Left ventricle myocardium inferior (tissue), 1 donor: ENCODE data around the gene EEF2K. TPM values are rescaled to one million over a fixed set of nuclear protein-coding genes. Genes with fewer than 3 reads are reported as not detected.
"Not testable (repeated sequence)": the region's sequence is repeated elsewhere in the genome, so short reads cannot be mapped to it uniquely, and the experiment has no call there.

Experiments
- DNase-seq: peaks from one replicate; pipeline ENCODE4 v3.0.0-alpha.2; 2020
- H3K27ac ChIP-seq: fragments of 200-600 bp; replicated peaks from 2 replicates; pipeline ENCODE4 v1.8.0; 2021
- H3K27me3 ChIP-seq: fragments of 200-600 bp; 2 replicates; pipeline ENCODE4 v1.8.0; 2021; ENCODE audit warnings: low read depth
- H3K36me3 ChIP-seq: fragments of 200-600 bp; 2 replicates; pipeline ENCODE4 v1.8.0; 2021
- H3K4me1 ChIP-seq: fragments of 200-600 bp; 2 replicates; pipeline ENCODE4 v1.8.0; 2021
- H3K4me3 ChIP-seq: fragments of 200-600 bp; 2 replicates; pipeline ENCODE4 v1.8.0; 2021; ENCODE audit warnings: mild to moderate bottlenecking, moderate library complexity
- H3K9me3 ChIP-seq: fragments of 200-600 bp; replicated peaks from 2 replicates; pipeline ENCODE4 v1.8.0; 2021
- CTCF ChIP-seq: fragments of 200-600 bp; IDR thresholded peaks from 2 replicates; pipeline ENCODE4 v1.8.0; 2021; ENCODE audit warnings: antibody characterized with exemption, mild to moderate bottlenecking, borderline replicate concordance
- intact Hi-C: fragments of 100-400 bp; cut with micrococcal nuclease; formaldehyde crosslinking; loops from one replicate; pipeline ENCODE4 v1.11.0; 2022
- total RNA-seq: library from RNA; stranded (reverse); fragmentation: NEBNext Ultra II Directional; extraction: Animal tissue kit (Norgen Biotek cat#: 25700); gene quantifications from one replicate; pipeline ENCODE4 v1.2.1, GENCODE V29; 2021
- donor health status: DM: no; HTN: yes; CAD: no; lungs with severe emphysema.

EEF2K gene
- total RNA-seq, 1 donor from 2014 or later, result 22.1 TPM

- peaks cover 80% of the 10 kb centered on the region for H3K4me1 ChIP-seq
Observed at GRCh38 chr16:22214402-22214801, 8.3 kb downstream of the EEF2K start.

GRCh38 chr16:22214889-22215288 lies 8.8 kb downstream of the EEF2K start:
- H3K4me1 ChIP-seq, result peaks cover 80% of the 10 kb centered on the region

More at GRCh38 chr16:22214402-22214801, 8.3 kb downstream of the EEF2K start:
- Histone ChIP-seq H3K27ac (no peak overlapping the region), H3K27me3 (no peaks in the 10 kb centered on the region), H3K9me3 (peaks cover 4% of the 10 kb centered on the region), H3K4me3 (no peak overlapping the region), H3K36me3 (no peaks in the 10 kb centered on the region)
- TF ChIP-seq CTCF, result no peak
- no peak for DNase-seq
- intact Hi-C loops, result no loop called here

GRCh38 chr16:22216191-22216831 lies 10.2 kb downstream of the EEF2K start:
- peak overlapping the region; percentile 27 for H3K27ac ChIP-seq
- H3K4me1 ChIP-seq, result peaks cover 80% of the 10 kb centered on the region
- no peaks in the 10 kb centered on the region for H3K36me3 ChIP-seq
- H3K9me3 ChIP-seq, result no peaks in the 10 kb centered on the region
- intact Hi-C loops, result no loop called here
- no peak for TF ChIP-seq CTCF
- DNase-seq, result no peak
- no peak overlapping the region for H3K4me3 ChIP-seq
- H3K27me3 ChIP-seq, result no peaks in the 10 kb centered on the region

More at GRCh38 chr16:22214889-22215288, 8.8 kb downstream of the EEF2K start:
- peaks cover 4% of the 10 kb centered on the region for H3K9me3 ChIP-seq
- no peaks in the 10 kb centered on the region for H3K27me3 ChIP-seq
- no peak overlapping the region for H3K27ac ChIP-seq
- intact Hi-C loops, result no loop called here
- DNase-seq, result no peak
- no peaks in the 10 kb centered on the region for H3K36me3 ChIP-seq
- no peak for TF ChIP-seq CTCF
- no peak overlapping the region for H3K4me3 ChIP-seq

GRCh38 chr16:22216832-22217225 lies 10.8 kb downstream of the EEF2K start:
- Histone ChIP-seq H3K4me1 (peaks cover 80% of the 10 kb centered on the region), H3K27ac (peak overlapping the region; percentile 27)
- DNase-seq, H3K4me3 ChIP-seq, intact Hi-C loops, H3K27me3 ChIP-seq, H3K36me3 ChIP-seq, H3K9me3 ChIP-seq: not testable (repeated sequence)

- intact Hi-C loops, result no loop called here
- Histone ChIP-seq H3K27me3 (no peaks in the 10 kb centered on the region), H3K36me3 (no peaks in the 10 kb centered on the region), H3K9me3 (no peaks in the 10 kb centered on the region), H3K27ac (peak overlapping the region; percentile 78), H3K4me3 (no peak overlapping the region), H3K4me1 (peaks cover 67% of the 10 kb centered on the region)
- TF ChIP-seq CTCF, result no peak
- peak; percentile 30 for DNase-seq
Observed at GRCh38 chr16:22217890-22218730, 12.0 kb downstream of the EEF2K start.
